NT2/D1 (cell line): ENCODE data around the gene NIPBL.
"Not testable (repeated sequence)": the region's sequence is repeated elsewhere in the genome, so short reads cannot be mapped to it uniquely, and the experiment has no call there.

ENCODE experiments used
- SUZ12 ChIP-seq: IDR thresholded peaks from 2 replicates; pipeline ENCODE4 v1.6.1; 2011; ENCODE audit not compliant: insufficient read length, insufficient read depth; ENCODE audit errors: extremely low read depth
- YY1 ChIP-seq: IDR thresholded peaks from 2 replicates; pipeline ENCODE4 v1.6.1; 2011; ENCODE audit not compliant: insufficient read length, insufficient read depth
- ZNF274 ChIP-seq: IDR thresholded peaks from 2 replicates; pipeline ENCODE4 v1.6.1; 2011; ENCODE audit warnings: mild to moderate bottlenecking, low read depth, low read length

DNA sequence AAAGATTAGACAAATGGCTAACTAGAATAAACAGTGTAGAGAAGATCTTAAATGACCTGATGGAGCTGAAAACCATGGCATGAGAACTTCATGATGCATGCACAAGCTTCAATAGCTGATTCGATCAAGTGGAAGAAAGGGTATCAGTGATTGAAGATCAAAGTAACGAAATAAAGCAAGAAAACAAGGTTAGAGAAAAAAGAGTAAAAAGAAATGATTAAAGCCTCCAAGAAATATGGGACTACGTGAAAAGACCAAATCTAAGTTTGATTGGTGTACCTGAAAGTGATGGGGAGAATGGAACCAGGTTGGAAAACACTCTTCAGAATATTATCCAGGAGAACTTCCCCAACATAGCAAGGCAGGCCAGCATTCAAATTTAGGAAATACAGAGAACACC lies 28.0 kb upstream of the NIPBL start:
- TF ChIP-seq ZNF274, SUZ12, YY1: not testable (repeated sequence)
